ENCODE data around the gene DNMT1. TPM values are rescaled to one million over a fixed set of nuclear protein-coding genes. Genes with fewer than 3 reads are reported as not detected.

The DNMT1 gene
- total RNA-seq, 1 experiment from 2014 or later, result 227 TPM

DNA sequence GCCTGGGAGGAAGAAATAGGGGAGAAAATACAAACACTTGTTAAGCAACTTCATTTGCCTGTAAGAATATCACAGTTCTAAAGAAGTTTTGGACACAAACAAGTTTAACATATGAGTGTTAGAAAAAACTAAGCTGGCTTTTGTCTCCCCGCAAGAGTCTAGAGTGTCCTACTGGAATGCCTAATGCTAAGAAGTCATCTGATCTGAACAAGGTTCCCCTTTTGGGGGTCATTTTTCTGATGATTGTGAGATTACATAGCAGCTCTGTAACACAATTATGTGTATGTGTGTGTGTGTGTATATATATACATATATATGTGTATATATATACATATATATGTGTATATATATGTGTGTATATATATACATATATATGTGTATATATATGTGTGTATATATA, 12.7 kb downstream of the DNMT1 start:
- Histone ChIP-seq H2AK5ac (ENCODE audit: insufficient read length, low read length) (no peak overlapping the region), H3K79me2 (ENCODE audit: insufficient read depth, low read length) (peaks cover 14% of the 10 kb centered on the region; the same call in 1 of the 2 replicates), H3K9me3 (ENCODE audit: control insufficient read depth, low read depth, low read length) (no peaks in the 10 kb centered on the region), H3K23ac (ENCODE audit: insufficient read length, low read depth, low read length) (no peak overlapping the region), H4K91ac (ENCODE audit: insufficient read length, low read depth, low read length) (no peak overlapping the region), H3K4me1 (ENCODE audit: insufficient read depth, low read length) (no peaks in the 10 kb centered on the region), H3K4me2 (ENCODE audit: insufficient read depth, insufficient read length, low read length) (no peak overlapping the region), H4K20me1 (ENCODE audit: control insufficient read depth, insufficient read depth, insufficient read length) (no peaks in the 10 kb centered on the region), H3K23me2 (ENCODE audit: insufficient read length, low read depth, low read length, poor library complexity, severe bottlenecking) (no peaks in the 10 kb centered on the region), H2BK12ac (ENCODE audit: insufficient read length, low read depth, low read length) (no peak overlapping the region), H2AFZ (ENCODE audit: low read length) (no peak overlapping the region), H2BK120ac (ENCODE audit: low read depth, low read length, poor library complexity, severe bottlenecking) (no peak overlapping the region), H3K27me3 (ENCODE audit: insufficient read depth, low read length) (no peaks in the 10 kb centered on the region), H2BK15ac (ENCODE audit: low read depth, low read length) (no peak overlapping the region), H4K8ac (replicated peaks; ENCODE audit: insufficient read length, low read depth, low read length) (no peak overlapping the region), H3K18ac (ENCODE audit: insufficient read length, low read depth, low read length) (no peak overlapping the region), H3K27ac (ENCODE audit: insufficient read length, low read depth, low read length) (no peak overlapping the region), H3T11ph (ENCODE audit: low read length) (no peak overlapping the region), H2BK20ac (ENCODE audit: low read depth, low read length, poor library complexity, severe bottlenecking) (no peak overlapping the region), H3K9ac (ENCODE audit: extremely low read depth, insufficient read length, low read length) (no peak overlapping the region), H3K56ac (ENCODE audit: insufficient read length, low read depth, low read length) (no peak overlapping the region), H3K4ac (ENCODE audit: low read depth, low read length) (no peak overlapping the region), H2BK5ac (ENCODE audit: insufficient read length, low read length) (no peak overlapping the region), H3K79me1 (ENCODE audit: insufficient read depth, low read depth, low read length, poor library complexity, severe bottlenecking) (peaks cover 2% of the 10 kb centered on the region), H4K5ac (ENCODE audit: insufficient read length, low read depth, low read length) (no peak overlapping the region), H3K14ac (ENCODE audit: insufficient read depth, low read length) (no peak overlapping the region)
- no peak for DNase-seq
- peaks cover 19 to 58% (median 40%) of the 10 kb centered on the region in 3 experiments; a peak in 6 of 7 replicates for H3K36me3 Mint-ChIP-seq (ENCODE audit: insufficient read depth in 1 of 3, low read depth in 3 of 3)
- no peak for TF ChIP-seq CTCF (conservative IDR thresholded peaks at IDR 0.05)
- no peaks in the 10 kb centered on the region for H3K9me3 Mint-ChIP-seq
- H3K4me1 Mint-ChIP-seq, result no peaks in the 10 kb centered on the region
- no CpG with 5 or more reads among the region's 1 CpG for WGBS (ENCODE audit: extremely low coverage, insufficient read length, low lambda C conversion rate)
- H3K27ac Mint-ChIP-seq, result no peak overlapping the region
- no peak overlapping the region for H3K4me3 Mint-ChIP-seq
- H3K27me3 Mint-ChIP-seq (ENCODE audit: low read depth), result no peaks in the 10 kb centered on the region

All from H9 (cell line).